Measurements from ENCODE around the gene SEMA5A. TPM values are rescaled to one million over a fixed set of nuclear protein-coding genes. Genes with fewer than 3 reads are reported as not detected.

Gene SEMA5A
- total RNA-seq, 1 donor: 42.3 TPM

GRCh38 chr5:9268226-9268625 is 277.6 kb downstream of the SEMA5A start:
- peaks cover 18% of the 10 kb centered on the region for H3K4me1 ChIP-seq (ENCODE audit: insufficient read depth, low read length)
- no peak overlapping the region for H2AFZ ChIP-seq (ENCODE audit: low read length)
- no peak for TF ChIP-seq CTCF (IDR thresholded peaks at IDR 0.05; ENCODE audit: extremely low read depth, low read depth, low read length)
- no peak for DNase-seq (ENCODE audit: insufficient read length, low spot score, missing footprints)
- no peaks in the 10 kb centered on the region for H3K27me3 ChIP-seq (ENCODE audit: insufficient read depth, low read length)
- H3K27ac ChIP-seq (ENCODE audit: low read depth, low read length): no peak overlapping the region
- H3K4me3 ChIP-seq (ENCODE audit: insufficient read depth, low read length): no peak overlapping the region
- H3K36me3 ChIP-seq (ENCODE audit: insufficient read depth, low read length): no peaks in the 10 kb centered on the region
- no peaks in the 10 kb centered on the region for H3K79me2 ChIP-seq (ENCODE audit: insufficient read depth, low read length)
- no peak overlapping the region for H3K4me2 ChIP-seq (ENCODE audit: insufficient read depth, low read length)
- no peaks in the 10 kb centered on the region for H3K9me3 ChIP-seq (ENCODE audit: low read depth, low read length)
- H4K20me1 ChIP-seq (ENCODE audit: insufficient read depth, low read length): no peaks in the 10 kb centered on the region

GRCh38 chr5:9265441-9266287 is 280.2 kb downstream of the SEMA5A start:
- Histone ChIP-seq H4K20me1 (ENCODE audit: insufficient read depth, low read length) (no peaks in the 10 kb centered on the region), H3K4me2 (ENCODE audit: insufficient read depth, low read length) (peak overlapping the region; percentile 78), H3K4me3 (ENCODE audit: insufficient read depth, low read length) (peak overlapping the region; percentile 59), H3K36me3 (ENCODE audit: insufficient read depth, low read length) (no peaks in the 10 kb centered on the region), H3K27ac (ENCODE audit: low read depth, low read length) (peak overlapping the region; percentile 93), H3K4me1 (ENCODE audit: insufficient read depth, low read length) (peaks cover 18% of the 10 kb centered on the region), H2AFZ (ENCODE audit: low read length) (peak overlapping the region; percentile 76), H3K9me3 (ENCODE audit: low read depth, low read length) (no peaks in the 10 kb centered on the region), H3K79me2 (ENCODE audit: insufficient read depth, low read length) (no peaks in the 10 kb centered on the region), H3K27me3 (ENCODE audit: insufficient read depth, low read length) (no peaks in the 10 kb centered on the region)
- TF ChIP-seq CTCF (IDR thresholded peaks at IDR 0.05; ENCODE audit: extremely low read depth, low read depth, low read length): peak; percentile 10
- DNase-seq (ENCODE audit: insufficient read length, low spot score, missing footprints): peak; percentile 85

- Histone ChIP-seq H4K20me1 (ENCODE audit: insufficient read depth, low read length) (no peaks in the 10 kb centered on the region), H3K27me3 (ENCODE audit: insufficient read depth, low read length) (no peaks in the 10 kb centered on the region), H3K4me2 (ENCODE audit: insufficient read depth, low read length) (no peak overlapping the region), H2AFZ (ENCODE audit: low read length) (no peak overlapping the region), H3K27ac (ENCODE audit: low read depth, low read length) (no peak overlapping the region), H3K36me3 (ENCODE audit: insufficient read depth, low read length) (no peaks in the 10 kb centered on the region), H3K4me1 (ENCODE audit: insufficient read depth, low read length) (peaks cover 18% of the 10 kb centered on the region), H3K9me3 (ENCODE audit: low read depth, low read length) (no peaks in the 10 kb centered on the region), H3K79me2 (ENCODE audit: insufficient read depth, low read length) (no peaks in the 10 kb centered on the region), H3K4me3 (ENCODE audit: insufficient read depth, low read length) (no peak overlapping the region)
- TF ChIP-seq CTCF (IDR thresholded peaks at IDR 0.05; ENCODE audit: extremely low read depth, low read depth, low read length): no peak
- no peak for DNase-seq (ENCODE audit: insufficient read length, low spot score, missing footprints)
Observed at GRCh38 chr5:9264301-9264700, 281.6 kb downstream of the SEMA5A start.

- peaks cover 18% of the 10 kb centered on the region for H3K4me1 ChIP-seq (ENCODE audit: insufficient read depth, low read length)
- no peaks in the 10 kb centered on the region for H3K27me3 ChIP-seq (ENCODE audit: insufficient read depth, low read length)
- no peak for TF ChIP-seq CTCF (IDR thresholded peaks at IDR 0.05; ENCODE audit: extremely low read depth, low read depth, low read length)
- H3K79me2 ChIP-seq (ENCODE audit: insufficient read depth, low read length): no peaks in the 10 kb centered on the region
- no peak overlapping the region for H3K4me3 ChIP-seq (ENCODE audit: insufficient read depth, low read length)
- H3K9me3 ChIP-seq (ENCODE audit: low read depth, low read length): no peaks in the 10 kb centered on the region
- no peak overlapping the region for H2AFZ ChIP-seq (ENCODE audit: low read length)
- DNase-seq (ENCODE audit: insufficient read length, low spot score, missing footprints): no peak
- H3K36me3 ChIP-seq (ENCODE audit: insufficient read depth, low read length): no peaks in the 10 kb centered on the region
- no peak overlapping the region for H3K27ac ChIP-seq (ENCODE audit: low read depth, low read length)
- no peak overlapping the region for H3K4me2 ChIP-seq (ENCODE audit: insufficient read depth, low read length)
- no peaks in the 10 kb centered on the region for H4K20me1 ChIP-seq (ENCODE audit: insufficient read depth, low read length)
Observed at GRCh38 chr5:9263656-9264055, 282.2 kb downstream of the SEMA5A start.

Measured in osteoblast (primary cell).